DMS 273 (cell line): Measurements from ENCODE around the gene COX20.

Experiments
- DNase-seq: peaks from one replicate; lab custom pipeline; 2025; ENCODE audit not compliant: unreplicated experiment; lab: John Stamatoyannopoulos, UW

Gene COX20

DNA sequence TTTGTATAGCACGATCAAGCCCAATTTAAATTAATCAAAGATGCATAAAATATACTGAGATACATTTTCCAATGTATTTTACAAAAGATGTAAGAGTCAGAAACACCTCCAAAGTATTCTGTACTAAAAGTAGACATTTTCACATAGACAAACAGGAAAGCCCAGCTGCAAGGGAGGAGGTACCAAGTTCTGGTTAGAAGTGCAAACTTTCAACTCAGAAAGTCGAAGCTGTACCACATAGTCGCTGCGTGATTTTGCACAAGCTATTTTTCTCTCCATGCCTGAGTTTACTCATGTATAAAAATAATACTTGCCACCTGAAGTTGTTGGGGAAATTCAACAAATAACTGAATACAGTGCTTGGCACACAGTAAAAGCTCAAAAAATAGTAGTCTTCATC, 34.5 kb downstream of the COX20 start:
- no peak for DNase-seq

DNA sequence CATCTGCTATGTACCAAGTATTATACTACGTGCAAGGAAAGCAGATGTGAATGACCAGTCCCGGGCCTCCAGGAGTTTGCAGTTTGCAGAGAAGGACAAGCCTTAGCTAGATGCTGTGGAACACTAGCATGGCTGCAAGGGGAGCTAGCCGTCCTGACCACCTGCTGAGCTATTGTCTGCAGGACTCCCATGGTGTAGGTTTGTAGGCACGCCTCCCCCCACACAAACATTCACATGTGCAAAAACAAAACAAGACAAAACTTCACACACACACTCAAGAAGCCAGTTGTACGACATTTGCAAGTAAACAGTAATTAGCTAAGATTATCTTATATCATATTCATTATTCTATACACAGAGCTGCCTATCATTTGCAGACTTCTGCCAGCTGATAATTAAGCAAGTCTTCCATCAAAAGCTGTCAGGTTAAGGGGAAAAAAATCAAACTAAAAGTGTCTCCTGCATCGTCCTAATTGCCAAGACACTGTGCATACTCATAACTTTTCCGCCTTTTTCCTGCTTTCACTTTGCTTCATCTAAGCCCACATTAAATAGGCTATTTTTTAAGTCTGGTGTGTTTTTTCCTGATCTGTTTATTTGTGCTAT, 39.6 kb downstream of the COX20 start:
- DNase-seq = no peak

- no peak for DNase-seq
Observed at GRCh38 chr1:244876228-244876910, 40.9 kb downstream of the COX20 start.

DNA sequence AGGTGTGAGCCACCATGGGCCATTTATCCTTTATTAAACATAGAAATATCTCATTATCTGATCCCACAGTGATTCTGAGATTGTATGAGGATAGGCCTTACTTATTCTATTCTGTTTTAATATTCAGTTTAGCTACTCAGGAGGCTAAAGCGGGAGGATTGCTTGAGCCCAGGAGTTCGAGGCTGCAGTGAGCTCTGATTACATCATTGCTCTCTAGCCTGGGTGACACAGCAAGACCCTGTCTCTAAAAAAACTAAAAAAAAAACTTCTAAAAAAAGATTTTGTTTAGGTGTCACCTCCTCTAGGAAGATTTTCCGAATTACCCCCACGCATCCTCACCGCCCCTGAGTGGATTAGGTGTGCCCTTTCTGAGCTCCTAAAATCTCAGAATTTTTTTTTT, 43.2 kb downstream of the COX20 start:
- DNase-seq = no peak

DNA sequence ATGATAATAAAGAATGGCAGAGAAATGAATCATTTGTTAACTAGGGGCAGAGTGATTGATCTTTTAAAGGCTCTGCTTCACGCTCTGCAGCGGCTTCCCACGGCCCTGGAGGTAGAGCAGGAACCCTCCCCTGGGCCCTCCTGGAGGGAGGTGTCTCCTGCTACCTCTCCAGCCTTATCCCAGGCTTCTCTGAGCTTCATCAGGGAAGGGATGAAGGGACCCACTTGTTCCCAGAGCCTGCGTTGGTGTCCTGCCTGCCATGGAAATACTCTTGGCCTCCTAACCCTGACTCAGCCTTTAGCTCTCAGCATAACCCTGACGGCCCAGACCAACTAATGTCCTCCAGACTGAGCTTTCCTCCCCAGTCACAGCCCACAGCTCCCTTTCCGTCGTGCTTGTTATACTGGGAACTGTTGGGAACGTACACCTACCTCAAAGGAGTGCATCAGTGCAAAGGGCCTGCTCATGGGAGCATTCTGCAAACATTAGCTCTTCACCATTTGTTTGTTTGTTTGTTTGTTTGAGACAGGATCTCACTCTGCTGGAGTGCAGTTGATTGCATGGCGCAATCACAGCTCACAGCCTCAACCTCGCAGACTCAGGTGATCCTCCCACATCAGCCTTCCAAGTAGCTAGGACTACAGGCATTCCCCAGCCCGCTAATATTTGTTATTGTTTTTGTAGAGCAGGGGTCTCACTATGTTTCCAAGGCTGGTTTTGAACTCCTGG, 46.3 kb downstream of the COX20 start:
- DNase-seq = no peak

GRCh38 chr1:244887281-244887680, 51.8 kb downstream of the COX20 start:
- DNase-seq = no peak

DNA sequence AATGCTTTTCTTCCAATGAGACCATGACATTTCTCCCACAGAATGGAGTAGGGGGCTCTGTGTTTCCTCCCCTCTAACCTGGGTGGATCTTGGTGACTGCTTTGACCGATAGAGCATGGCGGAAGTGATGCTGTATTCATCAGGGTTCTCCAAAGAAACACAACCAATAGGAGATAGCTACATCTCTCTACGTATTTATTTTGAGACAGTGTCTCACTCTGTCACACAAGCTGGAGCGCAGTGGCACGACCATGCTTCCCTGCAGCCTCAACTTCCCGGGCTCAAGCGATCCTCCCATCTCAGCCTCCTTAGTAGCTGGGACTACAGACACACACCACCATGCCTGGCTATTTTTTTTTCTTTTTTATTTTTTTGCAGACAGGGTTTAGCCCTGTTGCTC, 58.4 kb downstream of the COX20 start:
- no peak for DNase-seq
